Mesodermal cell (in vitro differentiated cells): ENCODE data around the gene HES3. TPM values are rescaled to one million over a fixed set of nuclear protein-coding genes. Genes with fewer than 3 reads are reported as not detected.

Source experiments
- H3K27ac ChIP-seq: 2 replicates; pipeline ENCODE4 v1.7.0; 2013; ENCODE audit warnings: mild to moderate bottlenecking, low read depth, low read length, moderate library complexity; ENCODE audit not compliant: severe bottlenecking
- H3K36me3 ChIP-seq: 2 replicates; pipeline ENCODE4 v1.7.1; 2013; ENCODE audit warnings: mild to moderate bottlenecking, low read length, moderate library complexity; ENCODE audit not compliant: control insufficient read depth, insufficient read depth
- H3K4me1 ChIP-seq: one replicate; pipeline ENCODE4 v1.7.1; 2013; ENCODE audit warnings: mild to moderate bottlenecking, low read length; ENCODE audit not compliant: insufficient read depth, control insufficient read depth, poor library complexity, severe bottlenecking
- H3K4me3 ChIP-seq: 2 replicates; pipeline ENCODE4 v1.7.0; 2013; ENCODE audit warnings: low read length, control low read depth, mild to moderate bottlenecking; ENCODE audit not compliant: insufficient read depth, poor library complexity, severe bottlenecking; ENCODE audit errors: extremely low read depth
- H3K9me3 ChIP-seq: 2 replicates; pipeline ENCODE4 v1.7.1; 2013; ENCODE audit warnings: mild to moderate bottlenecking, low read length, moderate library complexity; ENCODE audit not compliant: control insufficient read depth
- WGBS, 2 experiments: methylation state at CpG; one replicate each; pipeline ENCODE4 v1.1.5; 2013; ENCODE audit warnings: missing lambda C conversion rate in 2 of 2; ENCODE audit not compliant: insufficient coverage in 2 of 2; 5-methylcytosine and 5-hydroxymethylcytosine counted together
- polyA plus RNA-seq, 2 experiments: library from polyadenylated mRNA; stranded (reverse); fragments of 50-300 nt; gene quantifications; one replicate each; pipeline ENCODE4 v1.2.3, GENCODE V29; 2013

Gene HES3
- polyA plus RNA-seq (2013, experiment 1 of 2) = not detected
- not detected for polyA plus RNA-seq (2013, experiment 2 of 2)

DNA sequence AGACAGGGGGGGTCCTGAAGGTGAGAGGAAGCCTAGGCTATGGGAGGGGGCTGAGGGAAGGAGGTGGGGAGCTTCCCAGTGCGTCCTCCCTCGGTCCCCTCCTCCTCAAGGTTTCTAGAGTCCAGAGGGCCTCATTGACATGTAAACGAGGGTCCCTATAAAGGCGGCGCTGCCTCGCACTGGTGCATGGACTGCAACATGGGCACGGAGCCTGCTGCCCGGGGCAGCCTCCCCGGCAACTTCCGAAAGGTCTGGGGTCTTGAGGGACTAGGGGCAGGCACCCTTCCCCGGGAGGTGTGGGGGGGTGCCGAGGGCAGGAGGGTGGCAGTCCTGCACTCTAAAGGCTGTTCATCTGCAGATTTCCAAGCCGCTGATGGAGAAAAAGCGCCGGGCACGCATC is at the start of gene HES3:
TSS of gene HES3 (plus strand) at position 187 of the 400 bp plus-strand sequence. CDS start at position 374, 187 bp downstream.
- H3K9me3 ChIP-seq = no peaks in the 10 kb centered on the region
- no peaks in the 10 kb centered on the region for H3K4me1 ChIP-seq
- no peaks in the 10 kb centered on the region for H3K36me3 ChIP-seq
- WGBS, 2 experiments = 2 to 4% methylated on average over 10 to 12 of the region's 16 CpGs
- H3K27ac ChIP-seq = no peak within 1 kb of the TSS
- H3K4me3 ChIP-seq = no peak within 1 kb of the TSS

DNA sequence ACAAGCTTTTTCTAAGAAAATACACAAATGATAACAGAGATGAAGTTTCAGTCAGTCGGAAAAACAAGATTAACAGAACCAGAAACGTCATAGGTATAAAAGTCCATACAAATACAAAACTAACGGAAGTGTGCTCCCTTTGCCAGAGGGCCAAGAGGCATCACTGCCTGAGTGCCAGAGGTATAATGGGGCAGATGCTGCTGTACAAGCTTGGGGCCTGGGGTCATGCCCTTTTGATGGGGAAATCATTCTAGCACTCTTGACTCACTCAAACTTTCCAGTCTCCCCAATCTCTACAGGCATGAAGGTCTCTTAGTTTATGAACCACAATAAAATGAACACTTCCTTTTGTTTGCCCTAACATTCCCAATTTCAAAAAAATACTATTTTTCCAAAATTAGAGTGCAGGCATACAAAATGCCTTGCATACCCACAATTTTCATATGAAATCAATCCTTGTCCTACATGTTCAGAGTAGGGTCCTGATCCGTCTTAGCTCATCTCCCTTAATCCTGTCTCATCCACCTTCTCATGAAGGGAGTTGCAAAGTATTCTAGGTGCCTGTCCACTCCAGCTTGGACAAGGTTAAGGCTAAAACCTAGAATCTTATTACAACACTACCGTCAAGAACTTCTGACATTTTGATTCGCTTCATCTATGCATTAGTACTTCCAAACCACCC is 46.1 kb upstream of the HES3 start:
- Histone ChIP-seq H3K4me3 (peak overlapping the region; percentile 96), H3K36me3 (peaks cover 50% of the 10 kb centered on the region), H3K9me3 (no peaks in the 10 kb centered on the region), H3K4me1 (peaks cover 14% of the 10 kb centered on the region), H3K27ac (no peak overlapping the region)
- 66% methylated on average over 3 of the region's 6 CpGs for WGBS, 2 experiments

DNA sequence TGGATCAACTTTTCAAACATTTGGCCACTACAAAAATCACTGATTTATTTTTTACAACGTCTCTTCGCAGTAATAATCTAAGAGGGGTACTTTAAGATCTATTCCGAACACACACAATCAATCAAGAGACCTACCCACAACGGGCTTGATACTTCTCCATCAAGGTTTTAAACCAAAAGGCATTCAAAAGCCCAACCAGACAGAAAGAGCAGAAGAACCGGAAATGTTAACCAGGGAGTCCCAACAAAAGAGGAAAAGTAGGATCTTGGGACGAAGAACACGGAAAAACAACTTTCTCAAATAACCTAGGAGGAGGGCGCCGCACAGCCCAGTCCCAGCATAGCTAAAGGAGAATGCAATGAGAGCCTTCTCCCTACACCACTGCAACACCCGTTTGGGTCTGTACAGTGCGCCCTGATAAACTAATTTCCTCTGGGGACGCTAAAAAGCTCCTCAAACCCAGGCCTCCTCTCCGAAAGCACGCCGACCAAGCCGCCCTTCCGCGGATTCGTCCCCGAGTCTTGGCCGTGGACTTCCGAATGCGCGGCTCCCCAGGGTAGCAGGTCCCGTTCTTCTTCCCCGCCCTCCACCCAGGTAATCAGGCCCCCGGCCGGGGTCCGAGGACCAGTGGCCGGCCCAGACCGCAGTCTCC is 45.2 kb upstream of the HES3 start:
- peaks cover 14% of the 10 kb centered on the region for H3K4me1 ChIP-seq
- peaks cover 41% of the 10 kb centered on the region for H3K36me3 ChIP-seq
- no peaks in the 10 kb centered on the region for H3K9me3 ChIP-seq
- H3K4me3 ChIP-seq = peak overlapping the region; percentile 96
- H3K27ac ChIP-seq = peak overlapping the region; percentile 71
- WGBS, 2 experiments = 0% methylated on average over 27 to 28 of the region's 31 CpGs

GRCh38 chr1:6199298-6200187 is 44.4 kb upstream of the HES3 start, which contains the start of gene RPL22:
Gene RPL22 (minus strand): TSS chr1:6199595. CDS start chr1:6199573, 22 bp downstream.
- 0 to 1% methylated on average over 27 to 40 of the region's 53 CpGs for WGBS, 2 experiments
- Histone ChIP-seq H3K27ac (peak within 1 kb of the TSS; percentile 83), H3K4me3 (peak within 1 kb of the TSS; percentile 96), H3K4me1 (peaks cover 14% of the 10 kb centered on the region), H3K36me3 (peaks cover 34% of the 10 kb centered on the region), H3K9me3 (no peaks in the 10 kb centered on the region)

DNA sequence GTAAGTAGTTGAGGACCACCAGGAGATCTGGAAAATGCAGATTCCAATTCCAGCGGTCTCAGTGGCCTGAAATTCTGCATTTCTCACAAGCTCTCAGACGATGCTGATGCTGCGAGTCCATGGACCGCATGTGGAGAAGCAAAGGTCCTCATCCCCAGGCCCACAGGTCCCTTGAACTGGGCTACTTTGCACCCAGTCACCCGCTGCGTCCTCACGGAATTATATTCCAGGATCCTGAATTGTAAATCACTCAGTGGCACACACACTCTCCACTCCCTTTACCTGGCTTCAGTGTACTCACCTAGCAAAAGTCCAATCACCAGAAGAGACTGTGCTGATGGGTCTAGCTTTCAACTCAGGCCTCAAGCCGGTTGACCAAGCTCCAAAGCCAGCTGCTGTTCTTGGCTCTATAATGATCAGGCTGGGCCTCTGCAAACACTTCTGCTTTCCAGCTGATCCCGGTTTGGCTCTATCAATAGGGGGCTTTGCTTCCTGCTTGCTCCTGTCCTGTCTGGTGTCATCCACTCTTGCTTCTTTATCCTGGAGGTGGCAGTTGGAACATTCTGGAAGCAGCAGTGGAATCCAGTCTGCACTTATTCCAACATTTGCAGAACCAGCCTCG is 43.7 kb upstream of the HES3 start:
- H3K4me1 ChIP-seq = peaks cover 15% of the 10 kb centered on the region
- H3K4me3 ChIP-seq = peak overlapping the region; percentile 96
- WGBS, 2 experiments = 62 to 66% methylated on average over 10 of the region's 10 CpGs
- H3K9me3 ChIP-seq = no peaks in the 10 kb centered on the region
- peaks cover 26% of the 10 kb centered on the region for H3K36me3 ChIP-seq
- peak overlapping the region; percentile 83 for H3K27ac ChIP-seq

DNA sequence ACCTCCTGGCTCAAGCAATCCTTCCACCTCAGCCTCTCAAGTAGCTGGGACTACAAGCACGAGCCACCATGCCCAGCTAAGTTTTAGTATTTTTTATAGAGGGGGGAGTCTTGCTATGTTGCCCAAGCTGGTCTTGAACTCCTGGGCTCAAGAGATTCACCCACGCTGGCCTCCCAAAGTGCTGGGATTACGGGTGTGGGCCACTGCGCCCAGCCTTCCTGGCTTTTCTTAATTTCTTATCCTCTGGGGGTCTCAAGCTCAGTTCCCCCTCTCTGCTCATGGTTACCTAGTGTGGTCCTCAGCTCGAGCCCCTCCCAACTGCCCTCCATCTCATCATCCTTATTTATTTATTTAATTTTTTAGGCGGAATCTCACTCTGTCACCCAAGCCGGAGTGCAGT is 41.7 kb upstream of the HES3 start:
- Histone ChIP-seq H3K36me3 (peaks cover 6% of the 10 kb centered on the region), H3K9me3 (no peaks in the 10 kb centered on the region), H3K4me1 (peaks cover 19% of the 10 kb centered on the region), H3K27ac (no peak overlapping the region), H3K4me3 (no peak overlapping the region)
- WGBS, 2 experiments = 90 to 91% methylated on average over 3 to 4 of the region's 7 CpGs

DNA sequence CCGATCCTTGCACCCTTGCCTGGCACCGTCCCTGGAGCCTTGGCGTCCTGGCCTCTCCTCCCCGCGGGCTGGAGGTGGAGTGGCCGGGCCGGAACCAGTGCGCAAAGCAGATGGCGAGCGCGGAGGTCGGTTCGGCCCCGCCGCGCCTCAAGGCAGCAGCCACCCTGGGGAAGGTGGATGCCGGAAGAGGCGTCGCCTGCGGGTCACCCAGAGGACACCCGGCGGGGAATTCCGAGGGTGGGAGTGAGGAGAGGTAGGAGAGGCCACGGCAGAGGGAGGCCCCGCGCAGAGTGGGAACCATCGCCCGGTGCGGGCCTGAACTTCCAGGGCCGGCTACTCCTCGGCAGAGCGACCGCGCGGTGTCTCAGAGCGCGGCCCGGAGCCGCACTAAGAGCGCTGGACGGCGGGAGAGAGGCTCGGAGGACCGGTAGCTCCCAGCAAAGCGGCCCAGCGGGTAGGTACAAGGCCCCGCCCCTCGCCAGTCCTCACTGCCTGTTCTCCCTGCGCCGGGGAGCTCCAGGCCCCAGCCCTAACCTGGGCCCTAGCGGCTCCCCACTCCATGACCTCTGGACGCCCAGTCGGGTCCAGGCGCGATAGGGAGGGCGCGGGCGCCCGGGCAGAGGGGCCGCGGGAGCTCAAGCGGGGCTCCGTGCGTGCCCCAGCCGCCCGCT is 38.0 kb upstream of the HES3 start, which contains the start of gene RNF207:
TSS of gene RNF207 (plus strand) at position 271 of the 671 bp plus-strand sequence. CDS start 417 bp downstream, outside the sequence.
- Histone ChIP-seq H3K36me3 (no peaks in the 10 kb centered on the region), H3K27ac (peak within 1 kb of the TSS; percentile 59), H3K4me3 (peak within 1 kb of the TSS; percentile 28), H3K4me1 (peaks cover 10% of the 10 kb centered on the region), H3K9me3 (no peaks in the 10 kb centered on the region)
- WGBS, 2 experiments = 17 to 18% methylated on average over 49 to 64 of the region's 66 CpGs

GRCh38 chr1:6206520-6206855 is 37.5 kb upstream of the HES3 start:
- H3K36me3 ChIP-seq = no peaks in the 10 kb centered on the region
- no peak overlapping the region for H3K27ac ChIP-seq
- H3K4me3 ChIP-seq = peak overlapping the region; percentile 5
- H3K9me3 ChIP-seq = no peaks in the 10 kb centered on the region
- WGBS, 2 experiments = 92 to 94% methylated on average over 17 to 24 of the region's 25 CpGs
- peaks cover 10% of the 10 kb centered on the region for H3K4me1 ChIP-seq

GRCh38 chr1:6207075-6207885 is 36.7 kb upstream of the HES3 start:
- WGBS, 2 experiments = 91 to 95% methylated on average over 16 to 19 of the region's 19 CpGs
- Histone ChIP-seq H3K9me3 (no peaks in the 10 kb centered on the region), H3K27ac (no peak overlapping the region)

More at GRCh38 chr1:6207075-6207885, 36.7 kb upstream of the HES3 start:
- Histone ChIP-seq H3K36me3 (no peaks in the 10 kb centered on the region), H3K4me1 (peaks cover 10% of the 10 kb centered on the region), H3K4me3 (no peak overlapping the region)
